Mucosa of rectum (tissue), 2 donors: Measurements from ENCODE around the gene MYH13.
"Not testable (repeated sequence)": the region's sequence is repeated elsewhere in the genome, so short reads cannot be mapped to it uniquely, and the experiment has no call there.

Source experiments
- H3K27ac ChIP-seq, 2 donors: one replicate each; pipeline ENCODE4 v1.7.0; 2013; ENCODE audit warnings: inconsistent platforms in 2 of 2, low read depth in 2 of 2, low read length in 2 of 2
- H3K27me3 ChIP-seq, 2 donors: one replicate each; pipeline ENCODE4 v1.7.0; 2013; ENCODE audit warnings: low read length in 2 of 2; ENCODE audit not compliant: control insufficient read depth in 2 of 2, insufficient read depth in 2 of 2
- H3K36me3 ChIP-seq, 2 donors: one replicate each; pipeline ENCODE4 v1.7.0; 2013; ENCODE audit warnings: low read length in 2 of 2; ENCODE audit not compliant: control insufficient read depth in 2 of 2, insufficient read depth in 2 of 2
- H3K4me1 ChIP-seq, 2 donors: one replicate each; pipeline ENCODE4 v1.7.0; 2013; ENCODE audit warnings: low read length in 2 of 2, mild to moderate bottlenecking in 1 of 2; ENCODE audit not compliant: control insufficient read depth in 2 of 2, insufficient read depth in 2 of 2
- H3K4me3 ChIP-seq, 2 donors: one replicate each; pipeline ENCODE4 v1.7.0; 2013; ENCODE audit warnings: low read length in 2 of 2
- H3K9ac ChIP-seq, 2 donors: one replicate each; pipeline ENCODE4 v1.7.0; 2013; ENCODE audit warnings: low read length in 2 of 2, low read depth in 1 of 2, mild to moderate bottlenecking in 1 of 2
- H3K9me3 ChIP-seq, 2 donors: one replicate each; pipeline ENCODE4 v1.7.0; 2013; ENCODE audit warnings: low read length in 2 of 2; ENCODE audit not compliant: control insufficient read depth in 2 of 2
- donor health status: healthy.
- donor health status: Normal muscosa, but diverticular disease.

Gene MYH13

DNA sequence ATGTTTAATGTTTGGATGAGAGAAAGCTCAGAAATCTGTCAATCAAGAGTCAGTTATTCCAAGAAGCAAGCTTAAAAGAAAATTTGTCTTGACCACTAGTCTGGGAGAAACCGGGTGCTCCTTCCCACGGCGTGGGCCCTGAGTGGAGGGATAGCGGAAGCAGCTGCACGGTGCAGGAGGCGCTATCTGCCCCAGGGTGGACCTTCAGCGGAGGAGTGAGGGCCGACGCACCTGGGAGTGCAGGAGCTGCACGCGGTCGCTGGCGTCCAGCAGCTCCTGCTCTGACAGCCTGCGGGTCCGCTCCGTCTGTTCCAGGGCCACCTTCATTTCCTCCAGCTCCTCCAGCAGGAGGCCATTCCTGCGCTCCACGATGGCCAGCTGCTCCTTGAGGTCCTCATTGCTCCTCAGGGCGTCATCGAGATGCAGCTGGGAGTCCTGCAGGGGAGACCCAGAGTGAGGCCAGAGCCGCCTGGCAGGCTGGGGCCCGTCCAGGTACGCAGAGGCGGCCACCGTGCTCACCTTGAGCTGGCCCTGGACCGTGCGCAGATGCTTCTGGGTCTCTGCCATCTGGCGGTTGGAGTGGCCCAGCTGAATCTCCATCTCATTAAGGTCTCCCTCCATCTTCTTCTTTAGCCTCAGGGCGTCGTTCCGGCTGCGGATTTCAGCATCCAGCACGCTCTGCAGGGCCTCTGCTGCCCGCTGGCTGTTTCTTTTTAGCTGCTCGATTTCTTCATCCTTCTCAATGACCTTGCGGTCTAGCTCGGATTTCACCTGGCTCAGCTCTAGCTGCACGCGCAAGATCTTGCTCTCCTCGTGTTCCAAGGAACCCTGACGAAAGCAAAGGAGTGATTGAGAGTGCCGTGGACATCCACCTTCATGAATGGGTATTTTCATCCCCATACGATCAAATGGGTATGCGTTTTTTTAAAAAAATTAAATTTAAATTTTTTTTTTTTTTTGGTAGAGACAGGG is 63.5 kb downstream of the MYH13 start:
- no peak overlapping the region for H3K4me3 ChIP-seq
- no peaks in the 10 kb centered on the region for H3K36me3 ChIP-seq
- H3K9ac ChIP-seq, result no peak overlapping the region
- H3K4me1 ChIP-seq, result no peaks in the 10 kb centered on the region
- H3K27me3 ChIP-seq, result no peaks in the 10 kb centered on the region
- no peaks in the 10 kb centered on the region for H3K9me3 ChIP-seq
- no peak overlapping the region for H3K27ac ChIP-seq

DNA sequence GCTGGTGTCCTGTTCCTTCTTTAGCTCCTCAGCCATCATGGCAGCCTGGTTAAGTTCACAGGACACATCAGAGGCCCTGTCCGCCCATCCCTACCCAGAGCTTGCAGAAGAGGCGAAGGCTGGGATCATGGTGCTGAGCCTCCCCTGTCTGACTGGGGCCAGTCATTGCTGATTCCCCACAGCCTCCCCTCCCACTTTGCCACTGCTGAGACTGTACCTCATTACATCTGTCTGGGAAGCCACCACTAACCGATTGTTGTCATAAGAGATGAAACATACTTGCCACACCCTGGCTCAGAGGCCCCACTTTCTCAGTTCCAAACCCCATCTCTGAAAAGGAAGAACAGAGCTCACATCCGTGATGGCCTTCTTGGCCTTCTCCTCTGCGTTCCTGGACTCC is 66.2 kb downstream of the MYH13 start:
- no peaks in the 10 kb centered on the region for H3K9me3 ChIP-seq
- no peak overlapping the region for H3K9ac ChIP-seq
- H3K4me1 ChIP-seq, result no peaks in the 10 kb centered on the region
- H3K27ac ChIP-seq, result no peak overlapping the region
- no peaks in the 10 kb centered on the region for H3K27me3 ChIP-seq
- H3K4me3 ChIP-seq, result no peak overlapping the region
- no peaks in the 10 kb centered on the region for H3K36me3 ChIP-seq

DNA sequence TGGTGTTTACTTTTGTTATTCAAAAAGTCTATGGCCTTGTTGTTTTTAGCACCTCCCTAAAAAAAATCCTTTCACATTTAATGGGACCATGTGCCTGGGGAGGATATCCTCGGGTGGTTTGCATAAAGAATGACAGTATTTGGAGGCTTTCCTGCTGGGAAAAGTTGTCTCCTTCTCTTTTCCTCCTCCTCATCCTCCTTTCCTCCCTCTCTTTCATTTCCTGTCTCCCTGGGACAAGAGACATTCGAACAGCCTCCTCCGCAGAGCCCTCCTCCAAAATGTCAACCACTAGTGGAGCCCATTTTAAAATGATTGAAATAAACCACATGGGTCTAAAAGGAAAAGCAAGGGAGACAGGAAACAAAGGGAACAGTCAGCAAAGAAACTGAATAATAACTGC is 67.4 kb downstream of the MYH13 start:
- H3K36me3 ChIP-seq, result no peaks in the 10 kb centered on the region
- no peaks in the 10 kb centered on the region for H3K4me1 ChIP-seq
- no peaks in the 10 kb centered on the region for H3K27me3 ChIP-seq
- H3K9me3 ChIP-seq, result no peaks in the 10 kb centered on the region
- H3K9ac ChIP-seq, result no peak overlapping the region
- no peak overlapping the region for H3K27ac ChIP-seq
- no peak overlapping the region for H3K4me3 ChIP-seq

DNA sequence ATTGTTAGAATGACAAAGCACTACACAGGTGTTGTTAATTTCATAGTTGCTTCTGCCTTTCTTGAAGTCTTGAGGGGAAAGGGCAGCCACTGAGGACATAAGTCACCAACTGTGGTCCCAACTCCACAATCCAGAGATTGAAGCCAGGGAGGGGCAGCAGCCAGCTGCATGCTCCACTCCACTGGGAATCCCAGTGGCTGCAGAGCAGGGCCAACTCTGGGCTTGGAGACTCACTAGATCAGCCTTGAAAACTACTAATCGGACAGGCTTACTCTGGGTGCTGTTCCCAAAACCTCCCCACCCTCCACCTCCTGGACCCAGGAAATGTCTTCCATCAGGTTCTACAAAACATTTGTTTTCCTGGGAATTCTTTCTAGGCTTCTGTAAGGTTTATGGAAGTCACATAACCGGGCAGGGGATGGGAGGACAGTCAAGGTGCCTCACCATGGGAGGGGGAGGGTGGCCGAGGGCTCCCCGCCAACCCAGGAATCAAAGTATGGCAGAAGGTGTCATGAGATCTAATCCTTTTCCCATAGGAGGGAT is 68.0 kb downstream of the MYH13 start:
- no peaks in the 10 kb centered on the region for H3K27me3 ChIP-seq
- no peaks in the 10 kb centered on the region for H3K4me1 ChIP-seq
- H3K4me3 ChIP-seq, result no peak overlapping the region
- H3K9me3 ChIP-seq, result no peaks in the 10 kb centered on the region
- no peak overlapping the region for H3K9ac ChIP-seq
- no peaks in the 10 kb centered on the region for H3K36me3 ChIP-seq
- H3K27ac ChIP-seq, result no peak overlapping the region

DNA sequence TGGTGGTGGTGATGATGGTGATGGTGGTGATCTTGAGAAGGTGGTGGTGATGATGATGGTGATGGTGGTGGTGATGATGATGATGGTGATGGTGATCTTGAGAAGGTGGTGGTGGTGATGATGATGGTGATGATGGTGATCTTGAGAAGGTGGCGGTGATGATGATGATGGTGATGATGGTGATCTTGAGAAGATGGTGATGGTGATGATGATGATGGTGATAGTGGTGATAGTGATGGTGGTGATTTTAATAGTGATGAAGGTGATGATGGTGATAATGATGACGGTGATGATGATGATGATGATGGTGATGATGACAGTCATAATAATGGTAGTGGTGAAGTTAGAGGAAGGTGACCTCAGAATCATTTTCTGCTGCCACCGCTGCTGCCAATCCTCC is 75.1 kb downstream of the MYH13 start:
- H3K4me3 ChIP-seq, result no peak overlapping the region
- no peak overlapping the region for H3K27ac ChIP-seq
- H3K27me3 ChIP-seq, result no peaks in the 10 kb centered on the region
- no peaks in the 10 kb centered on the region for H3K36me3 ChIP-seq
- no peak overlapping the region for H3K9ac ChIP-seq
- H3K4me1 ChIP-seq, result no peaks in the 10 kb centered on the region
- no peaks in the 10 kb centered on the region for H3K9me3 ChIP-seq

DNA sequence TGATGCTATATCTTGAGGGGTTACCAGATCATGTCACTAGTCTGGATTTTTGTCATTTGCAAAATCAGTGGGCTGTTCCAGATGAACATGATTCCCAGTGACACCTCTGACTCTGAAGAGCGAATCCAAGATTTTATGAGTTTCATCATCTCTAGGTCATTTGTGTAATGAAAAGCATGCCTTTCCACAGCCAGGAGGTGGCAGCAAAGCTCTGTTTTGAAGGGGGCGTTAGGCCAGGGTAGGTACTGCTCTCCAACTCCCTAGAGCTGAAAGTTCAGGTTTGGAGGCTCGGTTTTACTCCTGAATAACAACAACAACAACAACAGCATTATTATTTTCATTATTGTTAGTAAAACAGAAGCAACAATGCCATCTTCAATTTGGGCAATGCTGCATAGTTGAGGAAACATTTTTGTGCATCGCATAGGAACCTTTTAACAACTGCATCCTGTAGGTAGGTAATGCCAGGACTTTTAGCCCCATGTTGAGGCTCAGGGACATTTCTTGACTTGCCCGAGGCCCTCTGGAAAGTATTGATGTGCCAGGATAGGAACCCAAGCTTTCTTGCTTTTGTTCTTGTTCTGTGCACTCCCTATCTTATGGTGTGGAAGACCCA is 77.0 kb downstream of the MYH13 start:
- Histone ChIP-seq H3K27ac (no peak overlapping the region), H3K9ac (no peak overlapping the region), H3K36me3 (no peaks in the 10 kb centered on the region), H3K27me3 (no peaks in the 10 kb centered on the region), H3K4me1 (no peaks in the 10 kb centered on the region), H3K9me3 (no peaks in the 10 kb centered on the region), H3K4me3 (no peak overlapping the region)

DNA sequence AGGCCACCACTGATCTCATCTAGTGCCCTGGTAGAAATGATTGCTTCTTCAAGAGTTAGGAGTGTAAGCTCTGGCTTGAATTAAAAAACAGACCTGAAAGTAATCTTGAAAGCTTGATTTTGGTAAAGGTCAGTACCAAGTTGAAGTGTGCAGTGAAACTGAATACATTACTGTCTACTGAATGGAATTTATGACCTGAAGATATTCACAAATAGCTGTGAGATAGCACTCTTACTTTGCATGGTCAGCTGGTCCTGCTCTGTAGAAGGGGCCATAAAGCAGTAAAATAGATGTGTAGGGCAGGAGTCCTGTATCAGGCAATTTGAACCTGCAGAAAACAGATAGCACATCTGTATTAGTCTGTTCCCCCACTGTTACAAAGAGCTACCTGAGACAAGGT is 78.6 kb downstream of the MYH13 start:
- H3K4me1 ChIP-seq, result no peaks in the 10 kb centered on the region
- H3K9me3 ChIP-seq, result no peaks in the 10 kb centered on the region
- no peaks in the 10 kb centered on the region for H3K36me3 ChIP-seq
- no peak overlapping the region for H3K9ac ChIP-seq
- H3K27me3 ChIP-seq, result no peaks in the 10 kb centered on the region
- H3K27ac ChIP-seq, result no peak overlapping the region
- no peak overlapping the region for H3K4me3 ChIP-seq

DNA sequence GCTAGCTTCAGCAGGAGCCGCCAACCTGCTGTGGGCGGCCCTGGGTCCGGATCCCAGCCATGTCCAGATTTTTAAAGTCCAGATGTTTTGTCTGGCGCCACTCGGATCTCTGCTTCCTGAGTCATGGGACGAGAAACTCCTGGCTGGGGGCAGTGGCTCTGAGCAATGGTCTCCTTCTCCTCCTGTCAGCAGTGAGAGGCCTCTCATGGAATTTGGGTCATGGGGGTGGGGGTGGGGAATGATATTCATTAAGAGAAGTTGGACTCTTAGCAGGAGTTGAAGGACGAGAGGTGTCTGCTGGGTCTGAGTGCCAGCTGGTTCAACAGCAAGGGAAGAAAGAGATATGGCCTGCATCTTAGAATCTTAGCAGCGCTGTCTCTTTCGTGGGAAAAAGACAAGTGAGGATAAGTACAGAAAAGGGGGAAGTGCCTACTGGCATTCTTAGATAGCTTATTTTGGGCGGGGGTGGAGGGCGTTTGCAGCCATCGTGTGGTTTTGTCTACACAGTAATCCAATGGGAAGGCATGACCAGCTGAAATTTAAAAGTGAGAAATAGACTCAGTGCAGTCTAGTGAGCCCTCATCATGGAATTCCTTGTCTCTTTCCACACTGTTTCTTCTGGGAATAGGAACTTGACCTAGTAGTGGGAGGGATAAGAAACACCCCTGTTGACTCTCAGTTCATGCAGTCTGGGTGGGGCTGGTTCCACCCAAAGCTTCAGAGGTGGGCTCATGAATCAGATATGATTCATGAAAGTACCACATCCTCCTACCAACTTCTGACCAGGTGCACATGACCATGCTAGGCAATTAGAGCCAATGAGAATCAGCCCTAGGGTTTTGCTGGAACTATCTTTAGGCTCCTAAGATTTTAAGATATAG is 80.5 kb downstream of the MYH13 start:
- Histone ChIP-seq H3K36me3 (no peaks in the 10 kb centered on the region), H3K27me3 (no peaks in the 10 kb centered on the region), H3K4me3 (no peak overlapping the region), H3K27ac (no peak overlapping the region), H3K9ac (no peak overlapping the region), H3K4me1 (no peaks in the 10 kb centered on the region), H3K9me3 (no peaks in the 10 kb centered on the region)

DNA sequence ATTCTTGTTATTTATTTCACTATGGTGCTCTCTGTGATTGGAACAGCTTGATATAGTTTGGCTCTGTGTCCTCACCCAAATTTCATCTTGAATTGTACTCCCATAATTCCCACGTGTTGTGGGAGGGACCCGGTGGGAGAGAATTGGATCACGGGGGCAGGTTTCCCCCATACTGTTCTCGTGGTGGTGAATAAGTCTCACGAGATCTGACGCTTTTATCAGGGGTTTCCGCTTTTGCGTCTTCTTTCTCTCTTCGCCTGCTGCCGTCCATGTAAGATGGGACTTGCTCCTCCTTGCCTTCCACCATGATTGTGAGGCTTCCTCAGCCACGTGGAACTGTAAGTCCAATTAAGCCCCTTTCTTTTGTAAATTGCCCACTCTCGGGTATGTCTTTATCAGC is 81.2 kb downstream of the MYH13 start:
- H3K27ac ChIP-seq, H3K4me1 ChIP-seq, H3K36me3 ChIP-seq, H3K9me3 ChIP-seq, H3K4me3 ChIP-seq, H3K27me3 ChIP-seq, H3K9ac ChIP-seq: not testable (repeated sequence)
